Peyer's patch (tissue), 4 donors: Measurements from ENCODE around the gene ARMC2.

Experiments
- POLR2A ChIP-seq, 2 donors: fragments of 450-650 bp; IDR thresholded peaks; one replicate each; pipeline ENCODE4 v1.5.1; 2017; ENCODE audit warnings: antibody characterized with exemption in 2 of 2, mild to moderate bottlenecking in 2 of 2, moderate library complexity in 2 of 2
- TF ChIP-seq, protein P1 (sequence below), 6 experiments: fragments of 450-650 bp in 4 of 6; fragments of 200-600 bp in 2 of 6; sonication (generic) in 1 of 6; IDR thresholded peaks; one replicate each; pipeline ENCODE4 v1.5.1; 2017 to 2019; ENCODE audit warnings: antibody characterized with exemption in 6 of 6, mild to moderate bottlenecking in 3 of 6, moderate library complexity in 1 of 6

DNA sequence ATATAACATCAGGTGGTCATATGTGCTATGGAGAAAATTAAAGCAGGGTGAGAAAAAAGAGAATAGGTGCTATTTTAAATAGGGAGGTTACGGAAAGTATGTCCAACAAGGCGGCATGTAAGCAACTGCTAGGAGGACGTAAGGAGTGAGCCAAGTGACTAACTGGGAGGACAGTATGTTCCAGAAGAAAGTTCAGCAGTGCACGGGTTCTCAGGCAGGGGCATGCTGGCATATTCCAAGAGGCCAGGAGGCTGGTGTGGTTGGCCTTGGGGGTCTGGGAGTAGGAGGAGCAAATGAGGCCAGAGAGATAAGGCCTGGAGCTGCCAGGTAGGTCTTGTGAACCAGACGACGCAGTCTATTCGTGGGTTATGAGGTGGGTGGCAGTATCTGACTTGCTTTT, 112.4 kb downstream of the ARMC2 start:
- TF ChIP-seq, protein P1, sequence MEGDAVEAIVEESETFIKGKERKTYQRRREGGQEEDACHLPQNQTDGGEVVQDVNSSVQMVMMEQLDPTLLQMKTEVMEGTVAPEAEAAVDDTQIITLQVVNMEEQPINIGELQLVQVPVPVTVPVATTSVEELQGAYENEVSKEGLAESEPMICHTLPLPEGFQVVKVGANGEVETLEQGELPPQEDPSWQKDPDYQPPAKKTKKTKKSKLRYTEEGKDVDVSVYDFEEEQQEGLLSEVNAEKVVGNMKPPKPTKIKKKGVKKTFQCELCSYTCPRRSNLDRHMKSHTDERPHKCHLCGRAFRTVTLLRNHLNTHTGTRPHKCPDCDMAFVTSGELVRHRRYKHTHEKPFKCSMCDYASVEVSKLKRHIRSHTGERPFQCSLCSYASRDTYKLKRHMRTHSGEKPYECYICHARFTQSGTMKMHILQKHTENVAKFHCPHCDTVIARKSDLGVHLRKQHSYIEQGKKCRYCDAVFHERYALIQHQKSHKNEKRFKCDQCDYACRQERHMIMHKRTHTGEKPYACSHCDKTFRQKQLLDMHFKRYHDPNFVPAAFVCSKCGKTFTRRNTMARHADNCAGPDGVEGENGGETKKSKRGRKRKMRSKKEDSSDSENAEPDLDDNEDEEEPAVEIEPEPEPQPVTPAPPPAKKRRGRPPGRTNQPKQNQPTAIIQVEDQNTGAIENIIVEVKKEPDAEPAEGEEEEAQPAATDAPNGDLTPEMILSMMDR (IDR thresholded peaks at IDR 0.05), result no peak
- TF ChIP-seq POLR2A (IDR thresholded peaks at IDR 0.05), result no peak
